Measurements from ENCODE around the gene IMPA2. TPM values are rescaled to one million over a fixed set of nuclear protein-coding genes. Genes with fewer than 3 reads are reported as not detected.

Gene IMPA2
- total and polyA plus RNA-seq, 2 of the 4 experiments (the other 2 are of a cell fraction) = 5.4 to 5.5 TPM

DNA sequence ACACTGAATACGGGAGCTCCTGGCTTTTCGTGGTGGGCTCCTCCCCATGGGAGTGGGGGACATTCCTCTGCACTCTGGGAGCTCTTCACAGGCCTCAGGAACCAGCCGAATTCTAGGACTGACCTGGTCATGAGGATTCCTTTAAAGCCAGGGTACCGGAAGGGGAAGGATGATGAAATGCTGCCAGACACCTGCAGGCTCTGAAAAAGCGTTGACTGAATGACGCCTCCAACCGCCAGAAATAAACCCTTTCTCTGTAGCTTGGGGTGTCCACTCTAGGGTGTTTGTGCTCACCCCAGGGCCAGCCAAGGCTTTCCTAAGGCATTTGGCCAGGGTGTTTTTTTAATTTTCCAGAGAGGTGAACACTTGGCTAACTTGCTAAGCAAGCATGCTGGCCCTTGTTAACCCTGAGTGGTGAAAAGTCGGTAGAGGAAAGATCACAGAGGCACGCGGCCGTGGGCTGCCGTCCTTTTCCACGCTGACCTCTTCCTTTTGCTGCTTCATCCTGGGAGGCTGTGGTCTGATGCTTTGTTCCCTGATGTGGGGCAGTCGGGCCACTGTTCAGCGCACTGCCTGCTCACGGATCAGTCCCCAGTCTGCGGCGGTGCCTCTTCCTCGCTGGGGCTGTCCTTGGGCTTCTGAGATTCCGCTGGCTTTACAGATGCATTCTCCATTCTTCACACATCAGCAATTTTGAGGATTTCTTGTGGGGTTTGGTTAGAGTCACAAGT is 32.0 kb downstream of the IMPA2 start:
- H2BK5ac ChIP-seq (ENCODE audit: low read depth, low read length, poor library complexity, severe bottlenecking) = no peak overlapping the region
- no peak overlapping the region for H3K9ac ChIP-seq (ENCODE audit: low read depth, low read length)
- no peak overlapping the region for H2BK20ac ChIP-seq (ENCODE audit: low read depth, low read length)
- H2BK120ac ChIP-seq (ENCODE audit: low read depth, low read length) = no peak overlapping the region
- no peak overlapping the region for H2AK5ac ChIP-seq (ENCODE audit: low read depth, low read length)
- peaks cover 26% of the 10 kb centered on the region for H3K36me3 ChIP-seq (ENCODE audit: control insufficient read depth, insufficient read depth, low read length)
- no peak overlapping the region for H3K56ac ChIP-seq (ENCODE audit: extremely low read depth, insufficient read depth, low read length)
- H3K4ac ChIP-seq (ENCODE audit: low read depth, low read length) = no peak overlapping the region
- ChIA-PET CTCF (no interaction called here), POLR2A (ENCODE audit: unreplicated experiment) (no interaction called here)
- 80% methylated on average over 1 of the region's 20 CpGs; no CpG with 5 or more reads in 1 of the 2 experiments for WGBS, 2 experiments (ENCODE audit: extremely low coverage in 2 of 2, insufficient read length in 1 of 2)
- no peak overlapping the region for H3K4me2 ChIP-seq (ENCODE audit: low read depth, low read length)
- no peak overlapping the region for H4K8ac ChIP-seq (ENCODE audit: low read depth in 2 of 2, low read length in 2 of 2)
- dilution Hi-C loops (cut with HindIII; ENCODE audit: low sequenced_read_pairs, unreplicated experiment) = no loop called here
- peaks cover 21% of the 10 kb centered on the region for H3K4me1 ChIP-seq (ENCODE audit: control insufficient read depth, insufficient read depth, low read length)
- no peak overlapping the region for H3K18ac ChIP-seq (ENCODE audit: low read depth, low read length)
- no peaks in the 10 kb centered on the region for H3K9me3 ChIP-seq (ENCODE audit: control insufficient read depth, insufficient read depth, low read length)
- no peak overlapping the region for H3K14ac ChIP-seq (replicated peaks; ENCODE audit: low read depth, low read length)
- no TSS peak for BruUV-seq (replicated peaks)
- intact Hi-C loops (cut with micrococcal nuclease) = no loop called here
- peak overlapping the region; percentile 29 for H2AFZ ChIP-seq (replicated peaks; ENCODE audit: low read length, poor library complexity)
- H3K23ac ChIP-seq (ENCODE audit: low read depth, low read length) = no peak overlapping the region
- no peak overlapping the region for H3K4me3 ChIP-seq (ENCODE audit: insufficient read depth, low read depth, low read length)
- no peaks in the 10 kb centered on the region for H4K20me1 ChIP-seq (ENCODE audit: insufficient read depth, low read length)
- no peak overlapping the region for H4K5ac ChIP-seq (ENCODE audit: low read depth, low read length)
- DNase-seq = no peak
- peaks cover 8% of the 10 kb centered on the region; the same call in 1 of the 2 replicates for H3K9me1 ChIP-seq (ENCODE audit: insufficient read depth, low read length)
- no peak for TF ChIP-seq CEBPB (IDR thresholded peaks at IDR 0.05; ENCODE audit: low read depth, low read length)
- TF ChIP-seq NFE2L2 (IDR thresholded peaks at IDR 0.05; ENCODE audit: low read depth, low read length) = no peak
- TF ChIP-seq, protein P1, sequence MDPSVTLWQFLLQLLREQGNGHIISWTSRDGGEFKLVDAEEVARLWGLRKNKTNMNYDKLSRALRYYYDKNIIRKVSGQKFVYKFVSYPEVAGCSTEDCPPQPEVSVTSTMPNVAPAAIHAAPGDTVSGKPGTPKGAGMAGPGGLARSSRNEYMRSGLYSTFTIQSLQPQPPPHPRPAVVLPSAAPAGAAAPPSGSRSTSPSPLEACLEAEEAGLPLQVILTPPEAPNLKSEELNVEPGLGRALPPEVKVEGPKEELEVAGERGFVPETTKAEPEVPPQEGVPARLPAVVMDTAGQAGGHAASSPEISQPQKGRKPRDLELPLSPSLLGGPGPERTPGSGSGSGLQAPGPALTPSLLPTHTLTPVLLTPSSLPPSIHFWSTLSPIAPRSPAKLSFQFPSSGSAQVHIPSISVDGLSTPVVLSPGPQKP (IDR thresholded peaks at IDR 0.05; ENCODE audit: borderline replicate concordance, low read depth, low read length) = no peak
- TF ChIP-seq BHLHE40 (IDR thresholded peaks at IDR 0.05; ENCODE audit: low read depth, low read length) = no peak
- TF ChIP-seq, protein P2, sequence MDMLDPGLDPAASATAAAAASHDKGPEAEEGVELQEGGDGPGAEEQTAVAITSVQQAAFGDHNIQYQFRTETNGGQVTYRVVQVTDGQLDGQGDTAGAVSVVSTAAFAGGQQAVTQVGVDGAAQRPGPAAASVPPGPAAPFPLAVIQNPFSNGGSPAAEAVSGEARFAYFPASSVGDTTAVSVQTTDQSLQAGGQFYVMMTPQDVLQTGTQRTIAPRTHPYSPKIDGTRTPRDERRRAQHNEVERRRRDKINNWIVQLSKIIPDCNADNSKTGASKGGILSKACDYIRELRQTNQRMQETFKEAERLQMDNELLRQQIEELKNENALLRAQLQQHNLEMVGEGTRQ (IDR thresholded peaks at IDR 0.05; ENCODE audit: low read depth, low read length) = no peak
- TF ChIP-seq, protein P3, sequence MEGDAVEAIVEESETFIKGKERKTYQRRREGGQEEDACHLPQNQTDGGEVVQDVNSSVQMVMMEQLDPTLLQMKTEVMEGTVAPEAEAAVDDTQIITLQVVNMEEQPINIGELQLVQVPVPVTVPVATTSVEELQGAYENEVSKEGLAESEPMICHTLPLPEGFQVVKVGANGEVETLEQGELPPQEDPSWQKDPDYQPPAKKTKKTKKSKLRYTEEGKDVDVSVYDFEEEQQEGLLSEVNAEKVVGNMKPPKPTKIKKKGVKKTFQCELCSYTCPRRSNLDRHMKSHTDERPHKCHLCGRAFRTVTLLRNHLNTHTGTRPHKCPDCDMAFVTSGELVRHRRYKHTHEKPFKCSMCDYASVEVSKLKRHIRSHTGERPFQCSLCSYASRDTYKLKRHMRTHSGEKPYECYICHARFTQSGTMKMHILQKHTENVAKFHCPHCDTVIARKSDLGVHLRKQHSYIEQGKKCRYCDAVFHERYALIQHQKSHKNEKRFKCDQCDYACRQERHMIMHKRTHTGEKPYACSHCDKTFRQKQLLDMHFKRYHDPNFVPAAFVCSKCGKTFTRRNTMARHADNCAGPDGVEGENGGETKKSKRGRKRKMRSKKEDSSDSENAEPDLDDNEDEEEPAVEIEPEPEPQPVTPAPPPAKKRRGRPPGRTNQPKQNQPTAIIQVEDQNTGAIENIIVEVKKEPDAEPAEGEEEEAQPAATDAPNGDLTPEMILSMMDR (conservative IDR thresholded peaks at IDR 0.05; ENCODE audit: low read depth, low read length) = no peak
- no peak for TF ChIP-seq RFX5 (IDR thresholded peaks at IDR 0.05; ENCODE audit: low read depth, low read length)
- no peak for TF ChIP-seq CHD1 (IDR thresholded peaks at IDR 0.05; ENCODE audit: low read depth, low read length)
- TF ChIP-seq POLR2A (IDR thresholded peaks at IDR 0.05; ENCODE audit: low read depth, low read length) = no peak
- TF ChIP-seq MAFK (IDR thresholded peaks at IDR 0.05; ENCODE audit: low read depth, low read length) = no peak
- TF ChIP-seq MXI1 (IDR thresholded peaks at IDR 0.05; ENCODE audit: borderline replicate concordance, low read depth, low read length) = no peak
- no peak for TF ChIP-seq RCOR1 (IDR thresholded peaks at IDR 0.05; ENCODE audit: insufficient replicate concordance, low read length)
- no peak for TF ChIP-seq SMC3 (IDR thresholded peaks at IDR 0.05; ENCODE audit: low read depth, low read length)
- no peak for TF ChIP-seq MAZ (IDR thresholded peaks at IDR 0.05; ENCODE audit: borderline replicate concordance, low read depth, low read length)
- TF ChIP-seq RAD21 (IDR thresholded peaks at IDR 0.05; ENCODE audit: low read length) = no peak
- TF ChIP-seq FOS (IDR thresholded peaks at IDR 0.05; ENCODE audit: low read depth, low read length) = no peak
- no peak overlapping the region for H2AK9ac ChIP-seq (replicated peaks; ENCODE audit: low read depth, low read length, poor library complexity)
- ATAC-seq (ENCODE audit: low read depth) = no peak
- no peak overlapping the region for H4K91ac ChIP-seq (ENCODE audit: insufficient read depth, low read depth, low read length)
- no peaks in the 10 kb centered on the region for H3K79me1 ChIP-seq (ENCODE audit: low read depth in 1 of 2, low read length in 2 of 2)
- H3K27ac ChIP-seq (ENCODE audit: insufficient read depth, low read length) = no peak overlapping the region
- no peak overlapping the region for H2BK15ac ChIP-seq (ENCODE audit: low read depth, low read length)
- in situ Hi-C loops (cut with MboI; ENCODE audit: low sequenced_read_pairs) = no loop called here
- H3K27me3 ChIP-seq (ENCODE audit: control insufficient read depth, insufficient read depth, low read length) = no peaks in the 10 kb centered on the region; the same call in 1 of the 2 replicates
